ENCODE measurements around the gene APOL2.

Gene APOL2

DNA sequence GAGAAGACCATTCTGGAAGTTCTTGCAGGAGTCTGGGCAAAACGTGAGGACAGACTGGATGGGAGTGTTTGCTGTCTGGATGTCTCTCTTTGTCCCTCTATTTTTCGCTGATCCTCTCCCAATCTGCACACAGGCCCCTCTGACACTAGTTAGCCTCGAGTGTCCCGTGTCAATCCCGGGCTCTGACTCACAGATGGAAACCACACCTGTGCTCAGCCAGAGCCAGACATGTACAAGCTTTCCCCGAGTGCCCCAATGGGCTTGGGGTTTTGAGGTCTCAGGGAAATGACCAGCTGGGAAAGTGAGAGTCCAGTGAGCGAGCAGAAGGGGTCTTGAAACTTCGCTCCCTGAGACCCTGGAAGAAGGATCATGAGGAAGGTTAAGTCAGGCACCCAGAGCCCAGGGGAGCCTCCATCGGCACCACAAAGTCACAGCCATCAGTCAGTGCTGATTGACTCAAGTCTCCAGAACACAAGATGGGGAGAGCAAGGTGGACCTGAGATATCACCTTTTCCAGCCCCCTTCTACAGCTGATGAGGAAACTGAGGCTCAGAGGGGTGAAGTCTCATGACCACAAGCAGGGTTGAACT is 13.9 kb downstream of the APOL2 start:
- TF ChIP-seq, protein P1, sequence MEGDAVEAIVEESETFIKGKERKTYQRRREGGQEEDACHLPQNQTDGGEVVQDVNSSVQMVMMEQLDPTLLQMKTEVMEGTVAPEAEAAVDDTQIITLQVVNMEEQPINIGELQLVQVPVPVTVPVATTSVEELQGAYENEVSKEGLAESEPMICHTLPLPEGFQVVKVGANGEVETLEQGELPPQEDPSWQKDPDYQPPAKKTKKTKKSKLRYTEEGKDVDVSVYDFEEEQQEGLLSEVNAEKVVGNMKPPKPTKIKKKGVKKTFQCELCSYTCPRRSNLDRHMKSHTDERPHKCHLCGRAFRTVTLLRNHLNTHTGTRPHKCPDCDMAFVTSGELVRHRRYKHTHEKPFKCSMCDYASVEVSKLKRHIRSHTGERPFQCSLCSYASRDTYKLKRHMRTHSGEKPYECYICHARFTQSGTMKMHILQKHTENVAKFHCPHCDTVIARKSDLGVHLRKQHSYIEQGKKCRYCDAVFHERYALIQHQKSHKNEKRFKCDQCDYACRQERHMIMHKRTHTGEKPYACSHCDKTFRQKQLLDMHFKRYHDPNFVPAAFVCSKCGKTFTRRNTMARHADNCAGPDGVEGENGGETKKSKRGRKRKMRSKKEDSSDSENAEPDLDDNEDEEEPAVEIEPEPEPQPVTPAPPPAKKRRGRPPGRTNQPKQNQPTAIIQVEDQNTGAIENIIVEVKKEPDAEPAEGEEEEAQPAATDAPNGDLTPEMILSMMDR (IDR thresholded peaks at IDR 0.05; ENCODE audit: borderline replicate concordance, insufficient read depth, low read depth, low read length), result no peak
- no peak overlapping the region for H3K4me3 ChIP-seq (ENCODE audit: low read depth, low read length)

DNA sequence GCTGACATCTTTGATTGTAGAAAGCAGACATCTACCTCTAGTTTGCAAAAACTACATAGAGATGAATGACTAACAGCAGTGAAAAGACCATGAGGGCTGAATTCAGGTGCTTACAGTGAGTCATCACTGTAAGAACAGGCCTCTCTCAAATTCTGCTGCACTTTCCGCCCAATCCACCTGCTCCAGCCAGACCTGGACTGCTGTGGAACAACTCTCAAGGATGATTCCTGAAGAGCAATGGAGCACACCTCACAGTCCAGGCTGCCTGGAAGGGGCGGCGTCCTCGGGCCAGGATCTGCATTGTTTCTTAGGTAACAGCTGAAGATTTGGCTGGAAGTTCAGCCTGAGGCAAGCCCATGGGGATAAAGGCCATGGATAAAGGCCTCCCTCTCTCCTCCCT is 15.1 kb downstream of the APOL2 start:
- TF ChIP-seq, protein P1 (IDR thresholded peaks at IDR 0.05; ENCODE audit: borderline replicate concordance, insufficient read depth, low read depth, low read length), result no peak
- no peak overlapping the region for H3K4me3 ChIP-seq (ENCODE audit: low read depth, low read length)

DNA sequence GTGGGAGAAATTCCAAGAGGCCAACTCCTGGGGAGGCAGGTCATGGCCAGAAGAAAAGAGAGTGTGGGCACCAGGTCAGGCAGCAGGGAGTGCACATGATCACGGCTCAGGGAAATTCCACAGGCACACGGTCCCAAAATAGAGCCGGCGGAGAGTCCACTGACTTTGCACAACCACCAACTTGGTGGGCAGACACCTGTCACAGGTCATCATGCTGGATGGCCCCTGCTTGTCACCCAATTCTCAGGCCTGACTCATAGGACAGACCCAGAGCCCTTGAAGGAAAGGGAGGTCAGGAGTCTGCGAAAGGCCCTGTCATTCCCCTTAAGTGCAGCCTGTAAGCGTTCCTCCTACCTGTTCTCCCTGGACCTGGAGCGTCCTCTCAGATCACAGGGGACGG is 15.8 kb downstream of the APOL2 start:
- TF ChIP-seq, protein P1 (IDR thresholded peaks at IDR 0.05; ENCODE audit: borderline replicate concordance, insufficient read depth, low read depth, low read length), result no peak
- no peak overlapping the region for H3K4me3 ChIP-seq (ENCODE audit: low read depth, low read length)

DNA sequence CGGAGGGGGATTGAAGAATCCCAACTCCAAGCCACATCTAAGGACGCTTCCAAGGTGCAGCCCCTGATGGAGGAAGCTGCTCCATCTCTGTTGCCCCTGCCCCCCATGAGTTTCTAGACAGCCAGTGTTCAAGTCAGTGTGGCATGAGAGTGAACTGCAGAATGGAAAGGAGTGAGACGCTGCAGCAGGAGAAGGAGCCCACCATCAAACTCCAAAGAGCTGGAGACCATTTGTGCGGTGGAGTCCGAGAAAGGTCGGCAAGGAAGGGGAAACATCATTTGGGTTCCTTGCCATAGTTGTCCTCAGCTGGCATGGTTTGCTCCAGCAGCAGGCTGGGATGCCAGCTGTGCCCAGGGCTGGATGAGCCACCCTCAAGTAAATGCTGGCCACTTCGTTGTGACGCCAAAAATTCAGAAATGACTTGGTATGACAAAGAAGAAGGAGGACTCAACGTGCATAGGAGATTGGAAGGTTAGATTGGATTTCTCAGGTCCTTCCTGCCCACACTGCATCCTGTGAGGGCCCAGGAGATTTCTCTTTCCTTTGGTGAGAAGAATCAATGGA is 16.4 kb downstream of the APOL2 start:
- no peak overlapping the region for H3K4me3 ChIP-seq (ENCODE audit: low read depth, low read length)
- TF ChIP-seq, protein P1 (IDR thresholded peaks at IDR 0.05; ENCODE audit: borderline replicate concordance, insufficient read depth, low read depth, low read length), result no peak

DNA sequence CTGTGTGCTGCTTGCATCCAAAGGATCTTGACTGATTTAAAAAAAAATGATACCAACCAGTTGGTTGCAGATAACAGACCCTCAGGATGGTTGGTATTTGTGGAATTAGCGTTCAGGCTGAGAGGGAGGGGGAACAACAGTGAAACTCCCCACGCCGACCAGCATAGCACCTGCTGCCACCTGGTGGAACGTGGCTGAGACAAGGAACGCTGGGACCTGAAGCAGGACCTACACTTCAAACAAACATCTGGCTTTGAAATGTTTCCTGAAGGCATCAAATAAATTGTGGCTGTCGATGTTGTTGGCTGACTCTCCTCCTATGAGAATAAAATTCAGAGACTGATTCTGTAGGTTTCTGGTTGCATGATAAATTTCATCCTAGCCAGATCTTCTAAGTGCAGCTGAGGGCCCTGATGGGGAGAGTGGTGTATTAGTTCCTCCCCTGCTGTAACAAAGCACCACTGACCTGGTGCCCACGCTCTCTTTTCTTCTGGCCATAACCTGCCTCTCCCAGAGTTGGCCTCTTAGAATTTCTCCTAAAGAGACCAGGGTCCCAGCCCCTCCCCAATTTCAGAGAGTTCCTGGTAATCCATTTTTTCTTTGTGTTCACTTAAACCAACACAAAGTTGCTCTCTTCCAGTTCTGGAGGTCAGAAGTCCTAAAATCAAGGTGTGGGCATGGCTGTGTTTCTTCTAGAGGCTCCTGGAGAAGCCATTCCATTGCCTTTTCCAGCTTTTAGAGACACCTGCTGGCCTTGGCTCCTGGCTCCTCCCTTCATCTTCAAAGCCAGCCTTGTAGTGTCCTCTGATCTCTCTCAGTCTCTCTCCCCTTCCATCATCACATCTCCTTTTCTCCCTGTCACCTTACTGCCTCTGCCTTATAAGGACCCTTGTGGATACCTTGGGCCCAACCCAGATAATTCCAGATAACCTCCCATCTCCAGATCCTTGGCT is 17.3 kb downstream of the APOL2 start:
- no peak overlapping the region for H3K4me3 ChIP-seq (ENCODE audit: low read depth, low read length)
- TF ChIP-seq, protein P1 (IDR thresholded peaks at IDR 0.05; ENCODE audit: borderline replicate concordance, insufficient read depth, low read depth, low read length), result peak; percentile 80

DNA sequence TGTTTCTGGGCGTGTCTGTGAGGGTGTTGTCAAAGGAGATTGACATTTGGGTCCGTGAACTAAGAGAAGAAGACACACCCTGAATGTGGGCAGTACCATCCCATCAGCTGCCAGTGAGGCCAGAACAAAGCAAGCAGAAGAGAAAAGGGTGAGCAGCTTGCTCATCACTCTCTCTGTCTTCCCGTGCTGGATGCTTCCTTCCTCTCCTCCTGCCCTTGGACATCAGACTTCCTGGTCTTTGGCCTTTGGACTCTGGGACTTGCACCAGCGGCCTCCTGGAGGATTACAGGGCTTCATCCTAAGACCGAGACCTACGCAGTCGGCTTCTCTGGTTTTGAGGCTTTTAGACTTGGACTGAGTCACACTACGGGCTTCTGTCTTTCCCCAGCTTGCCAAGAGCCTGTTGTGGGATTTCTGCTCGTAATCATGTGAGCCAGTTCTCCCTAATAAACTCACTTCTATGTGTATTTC is 18.8 kb downstream of the APOL2 start:
- no peak overlapping the region for H3K4me3 ChIP-seq (ENCODE audit: low read depth, low read length)
- TF ChIP-seq, protein P1 (IDR thresholded peaks at IDR 0.05; ENCODE audit: borderline replicate concordance, insufficient read depth, low read depth, low read length), result no peak

All from GM12875 (cell line).